GM23338 (cell line): ENCODE data around the gene TNIP2. TPM values are rescaled to one million over a fixed set of nuclear protein-coding genes. Genes with fewer than 3 reads are reported as not detected.

Experiments used
- ATAC-seq: fragments of 200-7000 bp; cut with Tn5 transposase; 3 replicates; pipeline ENCODE4 v1.9.1; 2020
- DNase-seq: peaks from one replicate; pipeline ENCODE4 v3.0.0-alpha.2; 2015; ENCODE audit warnings: low spot score
- H2AFZ ChIP-seq: fragments of 200-600 bp; sonication (generic); 2 replicates; pipeline ENCODE4 v1.8.0; 2016; ENCODE audit warnings: antibody characterized with exemption, mild to moderate bottlenecking, moderate library complexity
- H3F3A ChIP-seq: fragments of 200-600 bp; sonication (generic); replicated peaks from 2 replicates; pipeline ENCODE4 v1.8.0; 2017; ENCODE audit warnings: antibody characterized with exemption, mixed run types, low read depth
- H3K27ac ChIP-seq: fragments of 200-600 bp; sonication (generic); 2 replicates; pipeline ENCODE4 v1.6.1; 2016; ENCODE audit warnings: low read depth
- H3K27me3 ChIP-seq: fragments of 200-600 bp; sonication (generic); 2 replicates; pipeline ENCODE4 v1.8.0; 2016; ENCODE audit warnings: mild to moderate bottlenecking, mixed run types, moderate library complexity; ENCODE audit not compliant: insufficient read depth
- H3K36me3 ChIP-seq: fragments of 200-600 bp; sonication (generic); 2 replicates; pipeline ENCODE4 v1.8.0; 2016; ENCODE audit warnings: mild to moderate bottlenecking; ENCODE audit not compliant: insufficient read depth
- H3K4me1 ChIP-seq: fragments of 200-600 bp; sonication (generic); 2 replicates; pipeline ENCODE4 v1.8.0; 2016; ENCODE audit warnings: mild to moderate bottlenecking, moderate library complexity; ENCODE audit not compliant: insufficient read depth
- H3K4me2 ChIP-seq: fragments of 200-600 bp; sonication (generic); 2 replicates; pipeline ENCODE4 v1.7.1; 2017; ENCODE audit warnings: mixed run types
- H3K4me3 ChIP-seq: fragments of 200-600 bp; sonication (generic); 2 replicates; pipeline ENCODE4 v1.6.1; 2016; ENCODE audit warnings: mixed run types
- H3K79me2 ChIP-seq: fragments of 200-600 bp; sonication (generic); replicated peaks from 2 replicates; pipeline ENCODE4 v1.8.0; 2017; ENCODE audit warnings: mild to moderate bottlenecking; ENCODE audit not compliant: insufficient read depth
- H3K9me2 ChIP-seq: fragments of 200-600 bp; sonication (generic); 2 replicates; pipeline ENCODE4 v1.8.0; 2017; ENCODE audit not compliant: insufficient read depth
- H4K20me1 ChIP-seq: fragments of 200-600 bp; sonication (generic); replicated peaks from 2 replicates; pipeline ENCODE4 v1.8.0; 2017; ENCODE audit warnings: mild to moderate bottlenecking; ENCODE audit not compliant: insufficient read depth
- H3K27ac Mint-ChIP-seq: 2 replicates; pipeline ENCODE4 v1.8.0; 2020; ENCODE audit warnings: inconsistent platforms, mild to moderate bottlenecking, moderate library complexity, mixed read lengths
- H3K27me3 Mint-ChIP-seq: 3 replicates; pipeline ENCODE4 v1.8.0; 2022; ENCODE audit warnings: low read depth, mild to moderate bottlenecking, moderate library complexity, mixed read lengths, inconsistent platforms; ENCODE audit not compliant: insufficient read depth, poor library complexity
- H3K36me3 Mint-ChIP-seq: 3 replicates; pipeline ENCODE4 v1.8.0; 2021; ENCODE audit warnings: low read depth, mild to moderate bottlenecking, inconsistent platforms, moderate library complexity, mixed read lengths
- H3K4me1 Mint-ChIP-seq: 3 replicates; pipeline ENCODE4 v1.8.0; 2020; ENCODE audit warnings: mild to moderate bottlenecking, inconsistent platforms, mixed read lengths
- H3K4me3 Mint-ChIP-seq: 3 replicates; pipeline ENCODE4 v1.8.0; 2021; ENCODE audit warnings: moderate library complexity, mild to moderate bottlenecking, inconsistent platforms, mixed read lengths
- H3K9me3 Mint-ChIP-seq: 3 replicates; pipeline ENCODE4 v1.8.0; 2020; ENCODE audit warnings: moderate library complexity, mild to moderate bottlenecking, inconsistent platforms, mixed read lengths
- CREB1 ChIP-seq: fragments of 250-450 bp; sonication (Bioruptor Pico); IDR thresholded peaks from 2 replicates; pipeline ENCODE4 v1.5.0; 2020; ENCODE audit warnings: low read depth, mild to moderate bottlenecking, moderate library complexity
- CTCF ChIP-seq, 2 experiments: fragments of 200-600 bp in 1 of 2; sonication (generic) in 1 of 2; conservative IDR thresholded peaks; 2 replicates each; pipeline versions ENCODE4 v1.5.1 to v1.6.1; 2016 to 2017; ENCODE audit warnings: antibody characterized with exemption in 2 of 2, low read depth in 2 of 2, mild to moderate bottlenecking in 2 of 2, moderate library complexity in 1 of 2
- ETS1 ChIP-seq: IDR thresholded peaks from 2 replicates; pipeline ENCODE4 v1.6.1; 2016; ENCODE audit warnings: antibody characterized with exemption
- EZH2 ChIP-seq: fragments of 200-600 bp; sonication (generic); IDR thresholded peaks from one replicate; pipeline ENCODE4 v1.8.0; 2017; ENCODE audit warnings: antibody characterized with exemption, mild to moderate bottlenecking, low read depth; ENCODE audit not compliant: unreplicated experiment
- EZH2phosphoT487 ChIP-seq: fragments of 200-600 bp; sonication (generic); IDR thresholded peaks from one replicate; pipeline ENCODE4 v1.8.1; 2018; ENCODE audit warnings: antibody characterized with exemption; ENCODE audit not compliant: unreplicated experiment
- JUNB ChIP-seq: IDR thresholded peaks from one replicate; pipeline ENCODE4 v1.6.1; 2016; ENCODE audit warnings: antibody characterized with exemption; ENCODE audit not compliant: unreplicated experiment
- NANOG ChIP-seq: IDR thresholded peaks from 2 replicates; pipeline ENCODE4 v1.6.1; 2016; ENCODE audit warnings: antibody characterized with exemption, borderline replicate concordance
- STAT1 ChIP-seq: IDR thresholded peaks from one replicate; pipeline ENCODE4 v1.6.1; 2016; ENCODE audit warnings: antibody characterized with exemption; ENCODE audit not compliant: unreplicated experiment
- ZNF114 ChIP-seq: fragments of 250-450 bp; sonication (Bioruptor Pico); IDR thresholded peaks from 2 replicates; pipeline ENCODE4 v1.5.0; 2020; ENCODE audit warnings: mild to moderate bottlenecking, moderate library complexity
- ZNF331 ChIP-seq: fragments of 250-450 bp; sonication (Bioruptor Pico); IDR thresholded peaks from 2 replicates; pipeline ENCODE4 v1.5.0; 2020; ENCODE audit warnings: low read depth, mild to moderate bottlenecking, moderate library complexity
- ZNF462 ChIP-seq: fragments of 250-450 bp; sonication (Bioruptor Pico); IDR thresholded peaks from 2 replicates; pipeline ENCODE4 v1.5.0; 2020; ENCODE audit warnings: mild to moderate bottlenecking, moderate library complexity
- polyA plus RNA-seq: library from polyadenylated mRNA; unstranded; fragments of >200 nt; fragmentation: Nextera tagmentation; extraction: Ambion mirVana; gene quantifications from 2 replicates; pipeline ENCODE4 v1.2.1, GENCODE V29; 2016
- total RNA-seq: library from RNA; depleted of rRNA; stranded (reverse); fragments of >200 nt; shearing (Covaris generic); gene quantifications from 2 replicates; pipeline ENCODE4 v1.2.3, GENCODE V29; 2014

The TNIP2 gene
- total and polyA plus RNA-seq, 2 experiments from 2014 or later: 34.8 to 61.4 TPM

GRCh38 chr4:2725380-2725779, 30.8 kb downstream of the TNIP2 start:
- H3K36me3 ChIP-seq: no peaks in the 10 kb centered on the region; the same call in 1 of the 2 replicates

More at GRCh38 chr4:2725380-2725779, 30.8 kb downstream of the TNIP2 start:
- ATAC-seq (no peak), DNase-seq (no peak)
- peaks cover 26% of the 10 kb centered on the region for H3K36me3 Mint-ChIP-seq
- H3K4me3 Mint-ChIP-seq: no peak overlapping the region
- H3K4me3 ChIP-seq: no peak overlapping the region
- no peaks in the 10 kb centered on the region for H3K4me1 Mint-ChIP-seq
- H3K4me2 ChIP-seq: no peak overlapping the region
- TF ChIP-seq JUNB (no peak), STAT1 (no peak), ZNF331 (CRISPR knock-in tag) (no peak), CTCF (conservative IDR thresholded peaks at IDR 0.05; ENCODE audit: low read depth in 2 of 2) (no peak), EZH2 (no peak), ZNF114 (no peak), CREB1 (CRISPR knock-in tag) (no peak), NANOG (no peak), EZH2phosphoT487 (no peak), ZNF462 (CRISPR knock-in tag) (no peak), ETS1 (no peak)
- no peaks in the 10 kb centered on the region for H3K79me2 ChIP-seq
- H4K20me1 ChIP-seq: no peaks in the 10 kb centered on the region; the same call in 1 of the 2 replicates
- H3K27me3 ChIP-seq: no peaks in the 10 kb centered on the region
- H2AFZ ChIP-seq: no peak overlapping the region
- peaks cover 5% of the 10 kb centered on the region for H3K27me3 Mint-ChIP-seq
- H3K9me2 ChIP-seq: no peaks in the 10 kb centered on the region
- no peaks in the 10 kb centered on the region for H3F3A ChIP-seq
- H3K4me1 ChIP-seq: no peaks in the 10 kb centered on the region
- no peak overlapping the region for H3K27ac ChIP-seq
- no peaks in the 10 kb centered on the region for H3K9me3 Mint-ChIP-seq
- no peak overlapping the region for H3K27ac Mint-ChIP-seq
